ENCODE data around the gene FGD6. TPM values are rescaled to one million over a fixed set of nuclear protein-coding genes. Genes with fewer than 3 reads are reported as not detected.

Gene FGD6
- total and polyA plus RNA-seq, 2 of the 4 experiments (the other 2 are of a cell fraction) = 2.6 to 9.5 TPM

GRCh38 chr12:95238150-95238549, 20.9 kb upstream of the FGD6 start:
- in situ Hi-C loops (cut with MboI; ENCODE audit: low sequenced_read_pairs) = no loop called here
- no TSS peak for BruUV-seq (replicated peaks)
- no CpG with 5 or more reads among the region's 1 CpG for WGBS, 2 experiments (ENCODE audit: extremely low coverage in 2 of 2, insufficient read length in 1 of 2)

More at GRCh38 chr12:95238150-95238549, 20.9 kb upstream of the FGD6 start:
- 0 out of 2 replicates have a peak overlapping the region, but pooled peaks have one; percentile 51 for H3K23ac ChIP-seq (ENCODE audit: low read depth, low read length)
- H2BK5ac ChIP-seq (ENCODE audit: low read depth, low read length, poor library complexity, severe bottlenecking) = no peak overlapping the region
- no peak overlapping the region for H2AFZ ChIP-seq (replicated peaks; ENCODE audit: low read length, poor library complexity)
- no peak overlapping the region for H4K8ac ChIP-seq (ENCODE audit: low read depth in 2 of 2, low read length in 2 of 2)
- peaks cover 7% of the 10 kb centered on the region for H3K36me3 ChIP-seq (ENCODE audit: control insufficient read depth, insufficient read depth, low read length)
- no peak overlapping the region for H4K91ac ChIP-seq (ENCODE audit: insufficient read depth, low read depth, low read length)
- ChIA-PET POLR2A (ENCODE audit: unreplicated experiment) (no interaction called here), CTCF (no interaction called here)
- H3K4me2 ChIP-seq (ENCODE audit: low read depth, low read length) = no peak overlapping the region
- no peak overlapping the region for H2BK15ac ChIP-seq (ENCODE audit: low read depth, low read length)
- ATAC-seq (ENCODE audit: low read depth) = no peak
- H2AK5ac ChIP-seq (ENCODE audit: low read depth, low read length) = no peak overlapping the region
- no peak overlapping the region for H2AK9ac ChIP-seq (replicated peaks; ENCODE audit: low read depth, low read length, poor library complexity)
- 0 out of 2 replicates have a peak, but pooled peaks cover 4% of the 10 kb centered on the region for H4K20me1 ChIP-seq (ENCODE audit: insufficient read depth, low read length)
- no peak overlapping the region for H3K27ac ChIP-seq (ENCODE audit: insufficient read depth, low read length)
- H3K9me1 ChIP-seq (ENCODE audit: insufficient read depth, low read length) = 0 out of 2 replicates have a peak, but pooled peaks cover 3% of the 10 kb centered on the region
- no peak overlapping the region for H4K5ac ChIP-seq (ENCODE audit: low read depth, low read length)
- H2BK120ac ChIP-seq (ENCODE audit: low read depth, low read length) = no peak overlapping the region
- H3K14ac ChIP-seq (replicated peaks; ENCODE audit: low read depth, low read length) = no peak overlapping the region
- H3K18ac ChIP-seq (ENCODE audit: low read depth, low read length) = no peak overlapping the region
- H3K4me3 ChIP-seq (ENCODE audit: insufficient read depth, low read depth, low read length) = no peak overlapping the region
- TF ChIP-seq MAZ (IDR thresholded peaks at IDR 0.05; ENCODE audit: borderline replicate concordance, low read depth, low read length) = no peak
- no peak for TF ChIP-seq RCOR1 (IDR thresholded peaks at IDR 0.05; ENCODE audit: insufficient replicate concordance, low read length)
- no peak for TF ChIP-seq NFE2L2 (IDR thresholded peaks at IDR 0.05; ENCODE audit: low read depth, low read length)
- TF ChIP-seq MAFK (IDR thresholded peaks at IDR 0.05; ENCODE audit: low read depth, low read length) = no peak
- H3K4ac ChIP-seq (ENCODE audit: low read depth, low read length) = no peak overlapping the region
- intact Hi-C loops (cut with micrococcal nuclease) = no loop called here
- dilution Hi-C loops (cut with HindIII; ENCODE audit: low sequenced_read_pairs, unreplicated experiment) = no loop called here
- no peaks in the 10 kb centered on the region for H3K9me3 ChIP-seq (ENCODE audit: control insufficient read depth, insufficient read depth, low read length)
- H3K4me1 ChIP-seq (ENCODE audit: control insufficient read depth, insufficient read depth, low read length) = 0 out of 2 replicates have a peak, but pooled peaks cover 2% of the 10 kb centered on the region
- no peak overlapping the region for H2BK20ac ChIP-seq (ENCODE audit: low read depth, low read length)
- no peak overlapping the region for H3K9ac ChIP-seq (ENCODE audit: low read depth, low read length)
- H3K27me3 ChIP-seq (ENCODE audit: control insufficient read depth, insufficient read depth, low read length) = no peaks in the 10 kb centered on the region
- no peak for DNase-seq
- H3K79me1 ChIP-seq (ENCODE audit: low read depth in 1 of 2, low read length in 2 of 2) = peaks cover 18 to 48% of the 10 kb centered on the region in 2 experiments
- no peak overlapping the region for H3K56ac ChIP-seq (ENCODE audit: extremely low read depth, insufficient read depth, low read length)

All from IMR-90 (cell line).